Measurements from ENCODE around the gene CEBPG.

Gene CEBPG

GRCh38 chr19:33350538-33351309, 22.8 kb upstream of the CEBPG start:
- TF ChIP-seq, protein P1, sequence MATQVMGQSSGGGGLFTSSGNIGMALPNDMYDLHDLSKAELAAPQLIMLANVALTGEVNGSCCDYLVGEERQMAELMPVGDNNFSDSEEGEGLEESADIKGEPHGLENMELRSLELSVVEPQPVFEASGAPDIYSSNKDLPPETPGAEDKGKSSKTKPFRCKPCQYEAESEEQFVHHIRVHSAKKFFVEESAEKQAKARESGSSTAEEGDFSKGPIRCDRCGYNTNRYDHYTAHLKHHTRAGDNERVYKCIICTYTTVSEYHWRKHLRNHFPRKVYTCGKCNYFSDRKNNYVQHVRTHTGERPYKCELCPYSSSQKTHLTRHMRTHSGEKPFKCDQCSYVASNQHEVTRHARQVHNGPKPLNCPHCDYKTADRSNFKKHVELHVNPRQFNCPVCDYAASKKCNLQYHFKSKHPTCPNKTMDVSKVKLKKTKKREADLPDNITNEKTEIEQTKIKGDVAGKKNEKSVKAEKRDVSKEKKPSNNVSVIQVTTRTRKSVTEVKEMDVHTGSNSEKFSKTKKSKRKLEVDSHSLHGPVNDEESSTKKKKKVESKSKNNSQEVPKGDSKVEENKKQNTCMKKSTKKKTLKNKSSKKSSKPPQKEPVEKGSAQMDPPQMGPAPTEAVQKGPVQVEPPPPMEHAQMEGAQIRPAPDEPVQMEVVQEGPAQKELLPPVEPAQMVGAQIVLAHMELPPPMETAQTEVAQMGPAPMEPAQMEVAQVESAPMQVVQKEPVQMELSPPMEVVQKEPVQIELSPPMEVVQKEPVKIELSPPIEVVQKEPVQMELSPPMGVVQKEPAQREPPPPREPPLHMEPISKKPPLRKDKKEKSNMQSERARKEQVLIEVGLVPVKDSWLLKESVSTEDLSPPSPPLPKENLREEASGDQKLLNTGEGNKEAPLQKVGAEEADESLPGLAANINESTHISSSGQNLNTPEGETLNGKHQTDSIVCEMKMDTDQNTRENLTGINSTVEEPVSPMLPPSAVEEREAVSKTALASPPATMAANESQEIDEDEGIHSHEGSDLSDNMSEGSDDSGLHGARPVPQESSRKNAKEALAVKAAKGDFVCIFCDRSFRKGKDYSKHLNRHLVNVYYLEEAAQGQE (IDR thresholded peaks at IDR 0.05; ENCODE audit: insufficient replicate concordance, low read depth): no peak
- TF ChIP-seq POLR2AphosphoS5 (IDR thresholded peaks at IDR 0.05; ENCODE audit: low read depth) (no peak), CTCF (IDR thresholded peaks at IDR 0.05; ENCODE audit: insufficient read depth, low read length) (no peak), GABPA (IDR thresholded peaks at IDR 0.05; ENCODE audit: low read depth) (no peak)
- DNase-seq (ENCODE audit: low read depth in 1 of 2, low spot score in 1 of 2): no peak
- Histone ChIP-seq H3K4me3 (replicated peaks; ENCODE audit: insufficient read depth, low read length) (no peak overlapping the region), H3K27me3 (ENCODE audit: insufficient read depth, poor library complexity, severe bottlenecking) (no peaks in the 10 kb centered on the region), H3K27ac (replicated peaks) (no peak overlapping the region)

DNA sequence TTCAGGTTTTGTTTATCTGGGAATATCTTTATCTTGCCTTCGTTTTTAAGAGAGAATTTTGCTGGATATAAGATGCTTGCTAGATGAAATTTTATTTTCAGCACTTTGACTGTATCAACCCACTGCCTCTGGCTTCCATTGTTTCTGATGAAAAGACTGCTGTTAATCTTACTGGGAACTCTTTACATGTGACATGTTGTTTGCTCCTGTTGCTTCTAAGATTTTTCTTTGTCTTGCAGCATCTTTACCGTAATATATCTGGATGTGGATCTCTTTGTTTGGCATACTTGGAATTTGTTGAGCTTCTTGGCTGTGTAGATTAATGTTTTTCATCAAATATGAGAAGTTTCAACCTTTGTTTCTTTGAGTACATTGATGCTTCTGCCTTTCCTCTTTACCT, 18.0 kb upstream of the CEBPG start:
- H3K27me3 ChIP-seq (ENCODE audit: insufficient read depth, poor library complexity, severe bottlenecking): no peaks in the 10 kb centered on the region
- DNase-seq (ENCODE audit: low read depth in 1 of 2, low spot score in 1 of 2): no peak
- TF ChIP-seq, protein P1 (IDR thresholded peaks at IDR 0.05; ENCODE audit: insufficient replicate concordance, low read depth): no peak
- TF ChIP-seq POLR2AphosphoS5 (IDR thresholded peaks at IDR 0.05; ENCODE audit: low read depth) (no peak), GABPA (IDR thresholded peaks at IDR 0.05; ENCODE audit: low read depth) (no peak), CTCF (IDR thresholded peaks at IDR 0.05; ENCODE audit: insufficient read depth, low read length) (no peak), SPI1 (IDR thresholded peaks at IDR 0.05; ENCODE audit: borderline replicate concordance, low read depth) (no peak)
- H3K27ac ChIP-seq (replicated peaks): no peak overlapping the region
- H3K4me3 ChIP-seq (replicated peaks; ENCODE audit: insufficient read depth, low read length): no peak overlapping the region

- no peak overlapping the region for H3K27ac ChIP-seq (replicated peaks)
- no peaks in the 10 kb centered on the region for H3K27me3 ChIP-seq (ENCODE audit: insufficient read depth, poor library complexity, severe bottlenecking)
- TF ChIP-seq CTCF (IDR thresholded peaks at IDR 0.05; ENCODE audit: insufficient read depth, low read length): no peak
- TF ChIP-seq GABPA (IDR thresholded peaks at IDR 0.05; ENCODE audit: low read depth): no peak
- TF ChIP-seq, protein P1 (IDR thresholded peaks at IDR 0.05; ENCODE audit: insufficient replicate concordance, low read depth): no peak
- TF ChIP-seq SPI1 (IDR thresholded peaks at IDR 0.05; ENCODE audit: borderline replicate concordance, low read depth): no peak
- no peak for TF ChIP-seq POLR2AphosphoS5 (IDR thresholded peaks at IDR 0.05; ENCODE audit: low read depth)
- DNase-seq (ENCODE audit: low read depth in 1 of 2, low spot score in 1 of 2): no peak
- H3K4me3 ChIP-seq (replicated peaks; ENCODE audit: insufficient read depth, low read length): no peak overlapping the region
These were observed 16.0 kb upstream of the CEBPG start for GRCh38 chr19:33357556-33357955.
